GM12878 (cell line): ENCODE results near the gene FANCB. TPM values are rescaled to one million over a fixed set of nuclear protein-coding genes. Genes with fewer than 3 reads are reported as not detected.

Source experiments
- ATAC-seq: fragments of 200-7000 bp; cut with Tn5 transposase; 3 replicates; pipeline ENCODE4 v1.9.1; 2020; ENCODE audit warnings: mild to moderate bottlenecking, moderate library complexity
- BruUV-seq: library from RNA; stranded (reverse); fragments of 400-500 nt; replicated peaks from 2 replicates; lab custom pipeline; 2021; lab: Mats Ljungman, UMichigan
- CTCF ChIA-PET: fragments of 300-600 bp; sonication (Branson Sonifier 250); formaldehyde crosslinking; extraction: SDS; loops from one replicate; lab custom pipeline; 2021; ENCODE audit warnings: inconsistent platforms; lab: Yijun Ruan, JAX
- POLR2A ChIA-PET: fragments of 350-600 bp; formaldehyde crosslinking; extraction: SDS; loops from one replicate; lab custom pipeline; 2021; ENCODE audit warnings: inconsistent platforms; lab: Charles Lee
- RAD21 ChIA-PET: fragments of 300-600 bp; sonication (Branson Sonifier 250); formaldehyde crosslinking; loops from one replicate; lab custom pipeline; 2023; ENCODE audit warnings: antibody characterized with exemption; ENCODE audit not compliant: unreplicated experiment; lab: Charles Lee
- SMC1A ChIA-PET: fragments of 300-600 bp; sonication (Branson Sonifier 250); formaldehyde crosslinking; loops from one replicate; lab custom pipeline; 2023; ENCODE audit not compliant: unreplicated experiment, uncharacterized antibody; lab: Charles Lee
- DNase-seq: peaks from one replicate; pipeline ENCODE4 v3.0.0-alpha.2; 2011; ENCODE audit warnings: low read depth, low spot score
- FAIRE-seq: peaks from 3 replicates; lab custom pipeline; 2011; peaks lifted over from hg19 to GRCh38; lab: Jason Lieb, UNC
- H2AFZ ChIP-seq: 2 replicates; pipeline ENCODE4 v1.6.0; 2011; ENCODE audit warnings: low read depth, low read length, control low read depth; ENCODE audit not compliant: control insufficient read depth
- H3K27ac ChIP-seq: 2 replicates; pipeline ENCODE4 v1.5.1; 2011; ENCODE audit warnings: control low read depth; ENCODE audit not compliant: control insufficient read depth, insufficient read depth
- H3K27me3 ChIP-seq, 2 experiments: replicated peaks in 1 of 2; 2 replicates each; pipeline versions ENCODE4 v1.6.0 to v1.6.1; 2011; ENCODE audit warnings: low read length in 1 of 2; ENCODE audit not compliant: control insufficient read depth in 2 of 2, insufficient read depth in 2 of 2
- H3K36me3 ChIP-seq, 2 experiments: 2 replicates each; pipeline ENCODE4 v1.5.1; 2011; ENCODE audit warnings: low read length in 1 of 2; ENCODE audit not compliant: control insufficient read depth in 2 of 2, insufficient read depth in 2 of 2
- H3K4me1 ChIP-seq: 2 replicates; pipeline ENCODE4 v1.6.1; 2011; ENCODE audit warnings: mild to moderate bottlenecking, low read length, moderate library complexity, mixed read lengths; ENCODE audit not compliant: control insufficient read depth, insufficient read depth
- H3K4me2 ChIP-seq: 2 replicates; pipeline ENCODE4 v1.6.0; 2011; ENCODE audit warnings: control low read depth; ENCODE audit not compliant: control insufficient read depth, insufficient read depth
- H3K4me3 ChIP-seq: fragments of 200-600 bp; sonication (generic); 2 replicates; pipeline ENCODE4 v1.5.1; 2016
- H3K79me2 ChIP-seq: 2 replicates; pipeline ENCODE4 v1.6.0; 2011; ENCODE audit warnings: low read length; ENCODE audit not compliant: control insufficient read depth, insufficient read depth
- H3K9ac ChIP-seq: 2 replicates; pipeline ENCODE4 v1.8.0; 2011; ENCODE audit warnings: low read length, control low read depth, mixed read lengths; ENCODE audit not compliant: control insufficient read depth, insufficient read depth
- H3K9me3 ChIP-seq: replicated peaks from 3 replicates; pipeline ENCODE4 v1.5.1; 2011; ENCODE audit warnings: mild to moderate bottlenecking, low read length; ENCODE audit not compliant: control insufficient read depth, insufficient read depth
- H4K20me1 ChIP-seq: 2 replicates; pipeline ENCODE4 v1.6.0; 2011; ENCODE audit not compliant: control insufficient read depth, insufficient read depth
- BACH1 ChIP-seq: fragments of 450-650 bp; IDR thresholded peaks from 2 replicates; pipeline ENCODE4 v1.6.1; 2017; ENCODE audit warnings: mild to moderate bottlenecking, borderline replicate concordance
- BRCA1 ChIP-seq: IDR thresholded peaks from 2 replicates; pipeline ENCODE4 v1.6.1; 2011; ENCODE audit warnings: low read depth, low read length, improper control_type of control experiment
- MEF2A ChIP-seq: IDR thresholded peaks from 2 replicates; pipeline ENCODE4 v1.6.1; 2011; ENCODE audit warnings: low read depth, mild to moderate bottlenecking, low read length, moderate library complexity; ENCODE audit not compliant: insufficient read depth
- MEF2B ChIP-seq: fragments of 450-650 bp; IDR thresholded peaks from 2 replicates; pipeline ENCODE4 v1.6.1; 2018; ENCODE audit warnings: mild to moderate bottlenecking, moderate library complexity; ENCODE audit not compliant: partially characterized antibody, poor library complexity, severe bottlenecking
- MLLT1 ChIP-seq: fragments of 450-650 bp; IDR thresholded peaks from 2 replicates; pipeline ENCODE4 v1.6.1; 2016; ENCODE audit warnings: mild to moderate bottlenecking
- NBN ChIP-seq: fragments of 450-650 bp; IDR thresholded peaks from 2 replicates; pipeline ENCODE4 v1.6.1; 2016
- NFIC ChIP-seq: IDR thresholded peaks from 2 replicates; pipeline ENCODE4 v1.6.1; 2012; ENCODE audit warnings: low read depth, mild to moderate bottlenecking, inconsistent platforms, low read length, moderate library complexity
- NRF1 ChIP-seq: conservative IDR thresholded peaks from 2 replicates; pipeline ENCODE4 v1.6.1; 2011; ENCODE audit warnings: mild to moderate bottlenecking, low read depth, low read length, improper control_type of control experiment
- PAX5 ChIP-seq: IDR thresholded peaks from 2 replicates; pipeline ENCODE4 v1.6.1; 2011; ENCODE audit warnings: low read depth, low read length, borderline replicate concordance
- RUNX3 ChIP-seq: IDR thresholded peaks from 2 replicates; pipeline ENCODE4 v1.6.1; 2012; ENCODE audit warnings: low read length, inconsistent platforms
- SMAD1 ChIP-seq: fragments of 450-650 bp; IDR thresholded peaks from 2 replicates; pipeline ENCODE4 v1.6.1; 2018; ENCODE audit warnings: mild to moderate bottlenecking, low read depth; ENCODE audit not compliant: partially characterized antibody
- SRF ChIP-seq, 2 experiments: IDR thresholded peaks; 2 replicates each; pipeline ENCODE4 v1.6.1; 2011; ENCODE audit warnings: low read depth in 2 of 2, low read length in 2 of 2, mild to moderate bottlenecking in 1 of 2, moderate library complexity in 1 of 2
- TBL1XR1 ChIP-seq: IDR thresholded peaks from 2 replicates; pipeline ENCODE4 v1.6.1; 2012; ENCODE audit warnings: low read depth, low read length, improper control_type of control experiment
- TCF7 ChIP-seq: IDR thresholded peaks from 2 replicates; pipeline ENCODE4 v1.6.1; 2014; ENCODE audit warnings: antibody characterized with exemption, borderline replicate concordance
- USF1 ChIP-seq: IDR thresholded peaks from 2 replicates; pipeline ENCODE4 v1.6.1; 2011; ENCODE audit warnings: borderline replicate concordance, low read depth, mild to moderate bottlenecking, moderate library complexity, mixed read lengths, low read length; ENCODE audit not compliant: insufficient read depth; ENCODE audit errors: extremely low read length
- ZSCAN29 ChIP-seq: fragments of 450-650 bp; IDR thresholded peaks from 2 replicates; pipeline ENCODE4 v1.6.1; 2017; ENCODE audit warnings: mild to moderate bottlenecking, moderate library complexity
- WGBS: methylation state at CpG from one replicate; pipeline ENCODE4 v1.1.6; 2016; ENCODE audit warnings: low lambda C conversion rate; ENCODE audit not compliant: insufficient replicate concordance, insufficient coverage; ENCODE audit errors: missing lambda C conversion rate; 5-methylcytosine and 5-hydroxymethylcytosine counted together
- in situ Hi-C: fragments of 300-500 bp; cut with MboI; formaldehyde crosslinking; loops from 9 replicates; pipeline ENCODE4 v1.14.3; 2018; ENCODE audit warnings: mixed read lengths
- intact Hi-C: fragments of 100-400 bp; cut with micrococcal nuclease; formaldehyde crosslinking; loops from one replicate; pipeline ENCODE4 v1.14.2; 2022; ENCODE audit not compliant: unreplicated experiment
- polyA plus RNA-seq, 11 experiments: library from polyadenylated mRNA; depleted of rRNA in 4 of 11; unstranded in 6 of 11; stranded (reverse) in 5 of 11; fragments of >200 nt; fragmentation: Nextera tagmentation in 4 of 11; fragmentation: Illumina TruSeq in 1 of 11; extraction: Ambion mirVana in 4 of 11; extraction: Trizol in 1 of 11; gene quantifications; 1 replicate in 1 of 11; 2 replicates in 10 of 11; pipeline versions ENCODE4 v1.2.1 to v1.2.3, GENCODE V29; 2011 to 2016; ENCODE audit warnings: inconsistent platforms in 2 of 11, missing spikeins in 2 of 11, low read depth in 1 of 11
- total RNA-seq, 4 experiments: library from RNA; depleted of rRNA in 3 of 4; stranded (reverse); fragments of >200 nt in 3 of 4; fragmentation: Illumina TruSeq in 1 of 4; extraction: Trizol in 1 of 4; gene quantifications; 2 replicates each; pipeline versions ENCODE4 v1.2.1 to v1.2.3, GENCODE V29; 2013 to 2021
- TF ChIP-seq, protein P1 (sequence below): fragments of 450-650 bp; conservative IDR thresholded peaks from 2 replicates; pipeline ENCODE4 v1.6.1; 2017; ENCODE audit warnings: mild to moderate bottlenecking, moderate library complexity

Gene FANCB
- total and polyA plus RNA-seq, 10 of the 15 experiments (the other 5 are each of a cell fraction or from before 2014, with no cell fraction given): 3.0 to 14.6 (median 8.4) TPM

GRCh38 chrX:14851526-14851925, 21.3 kb downstream of the FANCB start:
- POLR2A ChIA-PET: no interaction called here
- no peaks in the 10 kb centered on the region for H3K79me2 ChIP-seq
- TF ChIP-seq SRF (IDR thresholded peaks at IDR 0.05; ENCODE audit: low read depth in 2 of 2, low read length in 2 of 2) (no peak), SMAD1 (no peak), NRF1 (no peak), MEF2B (peak; percentile 62), NFIC (no peak), USF1 (no peak), TCF7 (no peak), TBL1XR1 (no peak), BACH1 (no peak), RUNX3 (peak; percentile 52; the same call in 1 of the 2 replicates), BRCA1 (no peak), ZSCAN29 (no peak), MEF2A (peak; percentile 63; the same call in 1 of the 2 replicates), PAX5 (no peak), MLLT1 (no peak), NBN (no peak)
- TF ChIP-seq, protein P1, sequence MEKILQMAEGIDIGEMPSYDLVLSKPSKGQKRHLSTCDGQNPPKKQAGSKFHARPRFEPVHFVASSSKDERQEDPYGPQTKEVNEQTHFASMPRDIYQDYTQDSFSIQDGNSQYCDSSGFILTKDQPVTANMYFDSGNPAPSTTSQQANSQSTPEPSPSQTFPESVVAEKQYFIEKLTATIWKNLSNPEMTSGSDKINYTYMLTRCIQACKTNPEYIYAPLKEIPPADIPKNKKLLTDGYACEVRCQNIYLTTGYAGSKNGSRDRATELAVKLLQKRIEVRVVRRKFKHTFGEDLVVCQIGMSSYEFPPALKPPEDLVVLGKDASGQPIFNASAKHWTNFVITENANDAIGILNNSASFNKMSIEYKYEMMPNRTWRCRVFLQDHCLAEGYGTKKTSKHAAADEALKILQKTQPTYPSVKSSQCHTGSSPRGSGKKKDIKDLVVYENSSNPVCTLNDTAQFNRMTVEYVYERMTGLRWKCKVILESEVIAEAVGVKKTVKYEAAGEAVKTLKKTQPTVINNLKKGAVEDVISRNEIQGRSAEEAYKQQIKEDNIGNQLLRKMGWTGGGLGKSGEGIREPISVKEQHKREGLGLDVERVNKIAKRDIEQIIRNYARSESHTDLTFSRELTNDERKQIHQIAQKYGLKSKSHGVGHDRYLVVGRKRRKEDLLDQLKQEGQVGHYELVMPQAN: no peak
- TF ChIP-seq, all 136 proteins: peak for 3
- ChIA-PET RAD21 (no interaction called here), CTCF (no interaction called here), SMC1A (no interaction called here)
- H2AFZ ChIP-seq: no peak overlapping the region
- ATAC-seq (no peak), FAIRE-seq (no peak), DNase-seq (no peak)
- no peak overlapping the region for H3K27ac ChIP-seq
- no peaks in the 10 kb centered on the region for H3K36me3 ChIP-seq
- in situ Hi-C loops: no loop called here
- H3K4me1 ChIP-seq: no peaks in the 10 kb centered on the region
- no peak overlapping the region for H3K4me3 ChIP-seq
- no peaks in the 10 kb centered on the region for H4K20me1 ChIP-seq
- no peaks in the 10 kb centered on the region for H3K27me3 ChIP-seq
- intact Hi-C loops: no loop called here
- no peaks in the 10 kb centered on the region for H3K9me3 ChIP-seq
- H3K9ac ChIP-seq: no peak overlapping the region
- 0 out of 2 replicates have a peak overlapping the region, but pooled peaks have one; percentile 22 for H3K4me2 ChIP-seq
- BruUV-seq: no TSS peak
- WGBS: 0% methylated on average over 3 of the region's 3 CpGs
